SK-N-SH (cell line): ENCODE results near the gene CEBPZOS. TPM values are rescaled to one million over a fixed set of nuclear protein-coding genes. Genes with fewer than 3 reads are reported as not detected.
"Not testable (repeated sequence)": the region's sequence is repeated elsewhere in the genome, so short reads cannot be mapped to it uniquely, and the experiment has no call there.

ENCODE experiments used
- CTCF ChIA-PET: fragments of 300-600, 350-600 bp; formaldehyde crosslinking; extraction: SDS; loops from one replicate; lab custom pipeline; 2021; lab: Yijun Ruan, JAX
- POLR2A ChIA-PET: fragments of 350-600 bp; sonication (Branson Sonifier 250); formaldehyde crosslinking; extraction: SDS; loops from one replicate; lab custom pipeline; 2020; ENCODE audit warnings: antibody characterized with exemption, inconsistent platforms; lab: Yijun Ruan, JAX
- DNase-seq: peaks from one replicate; pipeline ENCODE4 v3.0.0; 2012
- H2AFZ ChIP-seq: fragments of 200-600 bp; sonication (generic); 2 replicates; pipeline ENCODE4 v1.8.1; 2016; ENCODE audit warnings: antibody characterized with exemption, mild to moderate bottlenecking, low read depth
- H3F3A ChIP-seq: fragments of 200-600 bp; sonication (generic); replicated peaks from 2 replicates; pipeline ENCODE3; 2016; ENCODE audit warnings: antibody characterized with exemption, mild to moderate bottlenecking; ENCODE audit not compliant: insufficient read depth
- H3K27ac ChIP-seq, 2 experiments: fragments of 200-500 bp in 1 of 2; fragments of 200-600 bp in 1 of 2; sonication (Bioruptor generic) in 1 of 2; sonication (generic), shearing (Covaris generic) in 1 of 2; 2 replicates each; pipeline versions ENCODE4 v1.5.1 to v1.6.1; 2014 to 2016; ENCODE audit warnings: low read depth in 2 of 2, inconsistent platforms in 1 of 2, low read length in 1 of 2, mild to moderate bottlenecking in 1 of 2, mixed read lengths in 1 of 2
- H3K27me3 ChIP-seq: fragments of 200-600 bp; sonication (generic), shearing (Covaris generic); 2 replicates; pipeline ENCODE4 v1.6.1; 2016; ENCODE audit warnings: mixed run types; ENCODE audit not compliant: insufficient read depth
- H3K36me3 ChIP-seq, 2 experiments: fragments of 200-500 bp in 1 of 2; fragments of 200-600 bp in 1 of 2; sonication (Bioruptor generic) in 1 of 2; sonication (generic) in 1 of 2; replicated peaks in 1 of 2; 2 replicates each; pipeline versions ENCODE3 to v1.5.1; 2014 to 2016; ENCODE audit warnings: low read length in 1 of 2, mild to moderate bottlenecking in 1 of 2; ENCODE audit not compliant: insufficient read depth in 2 of 2, control insufficient read depth in 1 of 2
- H3K4me1 ChIP-seq, 2 experiments: fragments of 200-500 bp in 1 of 2; fragments of 200-600 bp in 1 of 2; sonication (Bioruptor generic) in 1 of 2; sonication (generic), shearing (Covaris generic) in 1 of 2; 2 replicates each; pipeline versions ENCODE4 v1.5.1 to v1.6.1; 2014 to 2016; ENCODE audit warnings: low read depth in 1 of 2, low read length in 1 of 2, mixed run types in 1 of 2; ENCODE audit not compliant: insufficient read depth in 2 of 2, control insufficient read depth in 1 of 2
- H3K4me2 ChIP-seq: fragments of 200-600 bp; sonication (generic), shearing (Covaris generic); 2 replicates; pipeline ENCODE4 v1.6.1; 2017; ENCODE audit warnings: mixed run types
- H3K4me3 ChIP-seq, 2 experiments: fragments of 200-500 bp in 1 of 2; fragments of 200-600 bp in 1 of 2; sonication (Bioruptor generic) in 1 of 2; sonication (generic), shearing (Covaris generic) in 1 of 2; 2 replicates each; pipeline versions ENCODE4 v1.5.1 to v1.8.1; 2014 to 2016; ENCODE audit warnings: low read depth in 2 of 2, inconsistent platforms in 1 of 2, low read length in 1 of 2, mild to moderate bottlenecking in 1 of 2, mixed read lengths in 1 of 2, moderate library complexity in 1 of 2
- H3K79me2 ChIP-seq: fragments of 200-600 bp; sonication (generic); 2 replicates; pipeline ENCODE4 v1.8.1; 2017; ENCODE audit warnings: mild to moderate bottlenecking; ENCODE audit not compliant: insufficient read depth
- H3K9ac ChIP-seq: fragments of 200-600 bp; sonication (generic); 2 replicates; pipeline ENCODE4 v1.6.1; 2017; ENCODE audit warnings: mixed run types
- H3K9me2 ChIP-seq: fragments of 200-600 bp; sonication (generic); 2 replicates; pipeline ENCODE4 v1.6.1; 2017; ENCODE audit warnings: mixed run types
- H3K9me3 ChIP-seq: fragments of 200-600 bp; sonication (generic); 2 replicates; pipeline ENCODE4 v1.6.1; 2017; ENCODE audit warnings: mixed run types, mild to moderate bottlenecking, moderate library complexity
- H4K20me1 ChIP-seq: fragments of 200-600 bp; sonication (generic); 2 replicates; pipeline ENCODE4 v1.6.1; 2017; ENCODE audit warnings: mild to moderate bottlenecking, mixed run types; ENCODE audit not compliant: insufficient read depth
- ELF1 ChIP-seq: IDR thresholded peaks from 2 replicates; pipeline ENCODE4 v1.4.0; 2012
- GABPA ChIP-seq: IDR thresholded peaks from 2 replicates; pipeline ENCODE4 v1.4.0; 2012; ENCODE audit warnings: low read depth, mild to moderate bottlenecking
- PBX3 ChIP-seq: IDR thresholded peaks from 2 replicates; pipeline ENCODE4; 2012
- RCOR1 ChIP-seq: fragments of 150-350 bp; IDR thresholded peaks from 2 replicates; pipeline ENCODE4 v1.6.1; 2017; ENCODE audit warnings: antibody characterized with exemption, low read length
- ZBTB33 ChIP-seq: IDR thresholded peaks from 2 replicates; pipeline ENCODE4 v1.4.0; 2012; ENCODE audit warnings: low read depth, borderline replicate concordance
- WGBS: methylation state at CpG from one replicate; pipeline ENCODE4 v1.1.6; 2017; ENCODE audit warnings: low lambda C conversion rate; 5-methylcytosine and 5-hydroxymethylcytosine counted together
- polyA plus RNA-seq, 3 experiments: library from polyadenylated mRNA; depleted of rRNA; stranded (reverse); fragments of >200 nt; gene quantifications; 2 replicates each; pipeline ENCODE4 v1.2.3, GENCODE V29; 2012

The CEBPZOS gene
- polyA plus RNA-seq, 1 of the 3 experiments (the other 2 are of a cell fraction): 27.5 TPM

- TF ChIP-seq ZBTB33 (no peak), GABPA (no peak)
Observed at GRCh38 chr2:37203708-37204107, 7.4 kb downstream of the CEBPZOS start (continued).

- H3K27me3 ChIP-seq, POLR2A ChIA-PET, H3K9ac ChIP-seq, H3K4me1 ChIP-seq, H4K20me1 ChIP-seq, H3K9me2 ChIP-seq, H3K27ac ChIP-seq, H3K4me3 ChIP-seq, H2AFZ ChIP-seq, H3K4me2 ChIP-seq, DNase-seq: not testable (repeated sequence)
- H3K9me3 ChIP-seq: peaks cover 27% of the 10 kb centered on the region; the same call in 1 of the 2 replicates
- peaks cover 83% of the 10 kb centered on the region for H3K79me2 ChIP-seq
- CTCF ChIA-PET: interaction anchor here (0.7 to 1.0 kb wide), 3 partner anchors 12 to 98 kb away, joined by 3 read pairs; no protein-coding TSS in a partner anchor
- 90% methylated on average over 8 of the region's 8 CpGs for WGBS
- H3F3A ChIP-seq: peaks cover 27% of the 10 kb centered on the region
- H3K36me3 ChIP-seq: peaks cover 86 to 98% of the 10 kb centered on the region in 2 experiments
Observed at GRCh38 chr2:37205071-37205661, 8.9 kb downstream of the CEBPZOS start.

- H3K79me2 ChIP-seq: peaks cover 81% of the 10 kb centered on the region
- no peak overlapping the region; a peak in 1 of 4 replicates for H3K4me3 ChIP-seq
- WGBS: 98% methylated on average over 5 of the region's 5 CpGs
- peaks cover 28% of the 10 kb centered on the region for H3F3A ChIP-seq
- H3K9ac ChIP-seq: no peak overlapping the region
- no peak for DNase-seq
- H3K9me3 ChIP-seq: peaks cover 27% of the 10 kb centered on the region; the same call in 1 of the 2 replicates
- no peaks in the 10 kb centered on the region for H3K27me3 ChIP-seq
- H3K9me2 ChIP-seq: no peaks in the 10 kb centered on the region; the same call in 1 of the 2 replicates
- H3K36me3 ChIP-seq: peaks cover 87 to 98% of the 10 kb centered on the region in 2 experiments
- H3K4me2 ChIP-seq: no peak overlapping the region
- H3K27ac ChIP-seq: no peak overlapping the region
- peaks cover 6% of the 10 kb centered on the region; the same call in 1 of the 2 replicates for H4K20me1 ChIP-seq
- no peak for TF ChIP-seq ELF1
- no peak for TF ChIP-seq RCOR1
- TF ChIP-seq PBX3: no peak
- POLR2A ChIA-PET: no interaction called here
- no peaks in the 10 kb centered on the region for H3K4me1 ChIP-seq
- CTCF ChIA-PET: interaction anchor here (0.7 to 1.1 kb wide), 2 partner anchors 9 to 37 kb away, joined by 3 to 7 read pairs; no protein-coding TSS in a partner anchor
- H2AFZ ChIP-seq: no peak overlapping the region
Observed at GRCh38 chr2:37205689-37206341, 9.5 kb downstream of the CEBPZOS start.

- H3K9ac ChIP-seq, H2AFZ ChIP-seq, H3K9me2 ChIP-seq, H3K27me3 ChIP-seq, H3K4me3 ChIP-seq, POLR2A ChIA-PET, H3K4me2 ChIP-seq, H3K27ac ChIP-seq, H4K20me1 ChIP-seq, H3K4me1 ChIP-seq, DNase-seq: not testable (repeated sequence)
- WGBS: 94% methylated on average over 2 of the region's 2 CpGs
- H3K36me3 ChIP-seq: peaks cover 87 to 98% of the 10 kb centered on the region in 2 experiments
- CTCF ChIA-PET: interaction anchor here (0.7 to 1.1 kb wide), 2 partner anchors 10 to 38 kb away, joined by 3 to 7 read pairs; no protein-coding TSS in a partner anchor
- peaks cover 79% of the 10 kb centered on the region for H3K79me2 ChIP-seq
- peaks cover 27% of the 10 kb centered on the region; the same call in 1 of the 2 replicates for H3K9me3 ChIP-seq
- H3F3A ChIP-seq: peaks cover 29% of the 10 kb centered on the region
Observed at GRCh38 chr2:37206760-37207159, 10.5 kb downstream of the CEBPZOS start.
